ENCODE results near the gene ZNF366. TPM values are rescaled to one million over a fixed set of nuclear protein-coding genes. Genes with fewer than 3 reads are reported as not detected.

ZNF366 gene
- total and polyA plus RNA-seq, 2 experiments from 2014 or later, result not detected

DNA sequence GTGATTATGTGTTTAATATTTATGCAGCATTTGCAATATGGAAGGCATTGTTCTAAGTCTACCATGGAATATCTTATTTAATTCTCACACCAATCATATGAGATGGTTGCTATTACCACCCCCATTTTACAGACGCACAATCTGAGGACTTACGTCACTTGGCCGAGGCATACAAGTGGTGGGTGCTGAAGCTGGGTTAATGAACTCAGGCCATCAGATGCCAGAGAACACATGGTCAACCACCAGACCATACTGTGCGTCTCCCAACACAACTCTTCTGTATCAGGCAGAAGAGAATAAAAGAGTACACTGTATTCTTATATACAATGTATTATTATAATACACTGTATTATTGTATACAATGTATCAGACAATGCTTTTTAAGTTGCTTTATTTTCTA lies 59.5 kb downstream of the ZNF366 start:
- Histone ChIP-seq H3K9me3 (ENCODE audit: low read depth) (no peaks in the 10 kb centered on the region), H3K9me2 (ENCODE audit: insufficient read depth) (no peaks in the 10 kb centered on the region; the same call in 1 of the 2 replicates), H3K4me3 (no peak overlapping the region), H3F3A (ENCODE audit: insufficient read depth) (peaks cover 20% of the 10 kb centered on the region), H3K4me1 (ENCODE audit: insufficient read depth) (peaks cover 22% of the 10 kb centered on the region), H2AFZ (no peak overlapping the region), H3K79me2 (ENCODE audit: insufficient read depth) (no peaks in the 10 kb centered on the region), H3K27me3 (replicated peaks; ENCODE audit: insufficient read depth) (no peaks in the 10 kb centered on the region), H4K20me1 (ENCODE audit: insufficient read depth) (no peaks in the 10 kb centered on the region), H3K27ac (no peak overlapping the region), H3K9ac (no peak overlapping the region), H3K36me3 (ENCODE audit: low read depth) (no peaks in the 10 kb centered on the region), H3K4me2 (ENCODE audit: unreplicated experiment) (no peak overlapping the region)
- DNase-seq, result no peak
- no peak for TF ChIP-seq EZH2phosphoT487 (IDR thresholded peaks at IDR 0.05; ENCODE audit: insufficient read depth, low read depth)
- no peak for TF ChIP-seq EZH2 (IDR thresholded peaks at IDR 0.05; ENCODE audit: insufficient read depth, poor library complexity, severe bottlenecking)
- in situ Hi-C loops (cut with MboI), result no loop called here
- 97 to 99% methylated on average over 4 of the region's 4 CpGs for WGBS, 2 experiments (ENCODE audit: low coverage in 1 of 2, low lambda C conversion rate in 2 of 2, missing lambda C conversion rate in 2 of 2)

DNA sequence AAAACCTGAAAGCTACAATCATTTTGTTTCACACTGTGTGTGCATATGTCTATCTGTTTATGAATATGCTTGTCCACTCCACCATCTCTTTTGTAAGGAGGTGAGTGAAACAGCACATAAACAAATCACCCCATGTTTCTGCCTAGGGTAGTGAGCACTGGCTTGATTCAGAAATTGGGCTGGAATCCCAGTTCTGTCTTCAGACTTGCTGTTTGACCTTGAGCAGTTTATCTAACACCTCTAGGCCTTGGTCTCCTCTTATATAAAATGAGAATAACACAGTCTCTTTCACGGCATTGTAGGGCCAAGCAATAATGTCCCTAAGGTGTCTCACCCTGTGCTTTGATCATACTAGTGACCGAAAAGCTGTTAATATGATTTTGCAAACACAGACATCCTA lies 61.2 kb downstream of the ZNF366 start:
- in situ Hi-C loops (cut with MboI), result no loop called here
- H3K9me3 ChIP-seq (ENCODE audit: low read depth), result no peaks in the 10 kb centered on the region
- no peaks in the 10 kb centered on the region for H3K36me3 ChIP-seq (ENCODE audit: low read depth)
- peaks cover 24% of the 10 kb centered on the region for H3K4me1 ChIP-seq (ENCODE audit: insufficient read depth)
- no peak overlapping the region for H3K4me2 ChIP-seq (ENCODE audit: unreplicated experiment)
- no peak overlapping the region for H3K9ac ChIP-seq
- no peak for DNase-seq
- WGBS, 2 experiments (ENCODE audit: low coverage in 1 of 2, low lambda C conversion rate in 2 of 2, missing lambda C conversion rate in 2 of 2), result 69 to 76% methylated on average over 2 of the region's 2 CpGs
- TF ChIP-seq EZH2phosphoT487 (IDR thresholded peaks at IDR 0.05; ENCODE audit: insufficient read depth, low read depth) (no peak), EZH2 (IDR thresholded peaks at IDR 0.05; ENCODE audit: insufficient read depth, poor library complexity, severe bottlenecking) (no peak)
- no peak overlapping the region for H3K27ac ChIP-seq
- no peak overlapping the region for H2AFZ ChIP-seq
- H4K20me1 ChIP-seq (ENCODE audit: insufficient read depth), result no peaks in the 10 kb centered on the region
- H3K79me2 ChIP-seq (ENCODE audit: insufficient read depth), result no peaks in the 10 kb centered on the region
- peaks cover 19% of the 10 kb centered on the region for H3F3A ChIP-seq (ENCODE audit: insufficient read depth)
- H3K9me2 ChIP-seq (ENCODE audit: insufficient read depth), result no peaks in the 10 kb centered on the region; the same call in 1 of the 2 replicates
- H3K4me3 ChIP-seq, result no peak overlapping the region
- no peaks in the 10 kb centered on the region for H3K27me3 ChIP-seq (replicated peaks; ENCODE audit: insufficient read depth)

DNA sequence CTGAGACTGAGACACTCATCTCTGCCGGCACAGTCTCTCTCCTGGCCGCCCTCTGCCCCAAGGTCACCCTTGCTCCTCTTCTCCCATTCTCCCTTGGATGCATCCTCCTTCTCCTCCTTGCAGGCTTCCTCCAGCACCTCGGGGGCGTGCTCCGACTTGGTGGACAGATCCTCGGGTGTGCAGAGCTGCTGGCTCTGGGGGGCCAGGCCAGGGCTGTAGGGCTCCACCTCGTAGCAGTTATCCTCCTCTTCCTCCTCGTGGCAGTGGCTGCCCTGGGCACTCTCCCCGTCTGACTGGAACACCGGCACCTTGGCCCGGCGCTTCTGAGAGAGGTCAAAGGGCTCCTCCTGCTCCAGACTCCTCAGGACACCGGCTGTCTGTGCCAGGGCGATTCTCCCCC lies 63.3 kb downstream of the ZNF366 start:
- no peaks in the 10 kb centered on the region for H3K27me3 ChIP-seq (replicated peaks; ENCODE audit: insufficient read depth)
- no peaks in the 10 kb centered on the region for H3K79me2 ChIP-seq (ENCODE audit: insufficient read depth)
- no peak for DNase-seq
- no peaks in the 10 kb centered on the region for H4K20me1 ChIP-seq (ENCODE audit: insufficient read depth)
- H3K9me2 ChIP-seq (ENCODE audit: insufficient read depth), result no peaks in the 10 kb centered on the region; the same call in 1 of the 2 replicates
- in situ Hi-C loops (cut with MboI), result no loop called here
- no peak overlapping the region for H3K4me3 ChIP-seq
- H2AFZ ChIP-seq, result no peak overlapping the region
- H3K36me3 ChIP-seq (ENCODE audit: low read depth), result no peaks in the 10 kb centered on the region
- H3F3A ChIP-seq (ENCODE audit: insufficient read depth), result peaks cover 28% of the 10 kb centered on the region
- peaks cover 34% of the 10 kb centered on the region for H3K4me1 ChIP-seq (ENCODE audit: insufficient read depth)
- no peak overlapping the region for H3K27ac ChIP-seq
- no peaks in the 10 kb centered on the region for H3K9me3 ChIP-seq (ENCODE audit: low read depth)
- no peak overlapping the region for H3K4me2 ChIP-seq (ENCODE audit: unreplicated experiment)
- H3K9ac ChIP-seq, result no peak overlapping the region
- TF ChIP-seq EZH2phosphoT487 (IDR thresholded peaks at IDR 0.05; ENCODE audit: insufficient read depth, low read depth), result no peak
- no peak for TF ChIP-seq EZH2 (IDR thresholded peaks at IDR 0.05; ENCODE audit: insufficient read depth, poor library complexity, severe bottlenecking)
- 83 to 84% methylated on average over 14 of the region's 14 CpGs for WGBS, 2 experiments (ENCODE audit: low coverage in 1 of 2, low lambda C conversion rate in 2 of 2, missing lambda C conversion rate in 2 of 2)

DNA sequence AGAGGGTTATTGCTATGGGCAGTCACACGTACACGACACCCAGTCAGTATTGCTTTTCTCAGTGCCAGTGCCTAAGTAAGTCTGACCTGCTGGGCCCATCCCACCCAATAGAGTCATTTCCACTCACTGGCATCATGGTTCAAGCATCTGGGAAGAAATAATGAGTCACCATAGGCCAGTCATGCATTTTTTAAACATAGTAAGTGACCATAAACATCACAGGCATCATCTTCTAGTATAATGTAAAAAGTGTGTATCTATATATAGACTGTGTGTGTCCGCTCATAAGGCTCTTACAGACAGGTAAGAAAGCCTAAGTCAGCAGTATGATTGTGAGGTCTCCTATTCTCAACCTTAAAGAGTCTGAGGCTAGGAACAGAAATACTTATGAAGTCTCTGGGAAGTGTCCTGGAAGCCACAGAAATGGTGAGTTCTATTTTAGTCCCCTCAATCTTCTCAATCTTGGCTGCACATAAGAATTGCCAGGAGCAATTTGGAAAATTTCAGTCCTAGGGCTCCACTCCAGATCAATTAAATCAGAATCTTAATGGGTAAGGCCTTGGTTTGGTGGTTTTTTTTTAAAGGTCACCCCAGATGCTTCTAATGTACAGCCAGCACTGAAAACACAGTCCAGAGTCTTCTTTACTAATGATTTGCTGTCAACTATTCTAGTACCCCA lies 65.2 kb downstream of the ZNF366 start:
- no peaks in the 10 kb centered on the region for H4K20me1 ChIP-seq (ENCODE audit: insufficient read depth)
- H3K4me1 ChIP-seq (ENCODE audit: insufficient read depth), result peaks cover 34% of the 10 kb centered on the region
- H3K9ac ChIP-seq, result peak overlapping the region; percentile 60
- peak; percentile 96 for DNase-seq
- no peaks in the 10 kb centered on the region for H3K36me3 ChIP-seq (ENCODE audit: low read depth)
- peak overlapping the region; percentile 92 for H3K27ac ChIP-seq
- H3K4me3 ChIP-seq, result peak overlapping the region; percentile 43
- H3K4me2 ChIP-seq (ENCODE audit: unreplicated experiment), result peak overlapping the region; percentile 71
- H3K79me2 ChIP-seq (ENCODE audit: insufficient read depth), result no peaks in the 10 kb centered on the region
- TF ChIP-seq EZH2phosphoT487 (IDR thresholded peaks at IDR 0.05; ENCODE audit: insufficient read depth, low read depth) (no peak), EZH2 (IDR thresholded peaks at IDR 0.05; ENCODE audit: insufficient read depth, poor library complexity, severe bottlenecking) (no peak)
- 0% methylated on average over 3 of the region's 3 CpGs for WGBS, 2 experiments (ENCODE audit: low coverage in 1 of 2, low lambda C conversion rate in 2 of 2, missing lambda C conversion rate in 2 of 2)
- no peaks in the 10 kb centered on the region for H3K9me2 ChIP-seq (ENCODE audit: insufficient read depth)
- no peaks in the 10 kb centered on the region for H3K9me3 ChIP-seq (ENCODE audit: low read depth)
- in situ Hi-C loops (cut with MboI), result no loop called here
- peaks cover 28% of the 10 kb centered on the region for H3F3A ChIP-seq (ENCODE audit: insufficient read depth)
- peak overlapping the region; percentile 61 for H2AFZ ChIP-seq
- H3K27me3 ChIP-seq (replicated peaks; ENCODE audit: insufficient read depth), result no peaks in the 10 kb centered on the region
